Measurements from ENCODE around the gene MAPK10.

MAPK10 gene

GRCh38 chr4:85955620-85956292 is 404.1 kb downstream of the MAPK10 start:
- H3K4me2 ChIP-seq (ENCODE audit: low read length), result no peak overlapping the region
- H3K27me3 ChIP-seq (ENCODE audit: control insufficient read depth, low read length), result peaks cover 4% of the 10 kb centered on the region; the same call in 1 of the 2 replicates
- no peaks in the 10 kb centered on the region for H3K36me3 ChIP-seq (ENCODE audit: control insufficient read depth, low read length)

GRCh38 chr4:85953651-85954018 is 406.2 kb downstream of the MAPK10 start:
- Histone ChIP-seq H4K20me1 (ENCODE audit: control insufficient read depth, insufficient read depth, low read depth, low read length) (no peaks in the 10 kb centered on the region), H3F3A (ENCODE audit: control insufficient read depth, insufficient read depth) (no peaks in the 10 kb centered on the region), H3K4me2 (ENCODE audit: low read length) (no peak overlapping the region), H3K79me2 (ENCODE audit: control insufficient read depth, low read length) (no peaks in the 10 kb centered on the region), H3K4me3 (ENCODE audit: low read length) (no peak overlapping the region), H3K27me3 (ENCODE audit: control insufficient read depth, low read length) (peaks cover 4% of the 10 kb centered on the region; the same call in 1 of the 2 replicates), H3K27ac (ENCODE audit: low read depth, low read length) (no peak overlapping the region), H3K36me3 (ENCODE audit: control insufficient read depth, low read length) (no peaks in the 10 kb centered on the region), H3K4me1 (ENCODE audit: control insufficient read depth, low read length) (no peaks in the 10 kb centered on the region), H3K9me3 (ENCODE audit: control insufficient read depth, insufficient read depth, low read length) (no peaks in the 10 kb centered on the region), H3K9me2 (replicated peaks; ENCODE audit: control insufficient read depth, low read length) (no peaks in the 10 kb centered on the region)
- TF ChIP-seq CTCF (IDR thresholded peaks at IDR 0.05; ENCODE audit: low read depth, low read length, poor library complexity, severe bottlenecking) (no peak), EZH2phosphoT487 (IDR thresholded peaks at IDR 0.05; ENCODE audit: borderline replicate concordance, low read length) (no peak)

More at GRCh38 chr4:85955620-85956292, 404.1 kb downstream of the MAPK10 start:
- Histone ChIP-seq H3K9me3 (ENCODE audit: control insufficient read depth, insufficient read depth, low read length) (no peaks in the 10 kb centered on the region), H3K4me1 (ENCODE audit: control insufficient read depth, low read length) (no peaks in the 10 kb centered on the region), H4K20me1 (ENCODE audit: control insufficient read depth, insufficient read depth, low read depth, low read length) (no peaks in the 10 kb centered on the region), H3K4me3 (ENCODE audit: low read length) (no peak overlapping the region), H3K79me2 (ENCODE audit: control insufficient read depth, low read length) (no peaks in the 10 kb centered on the region), H3F3A (ENCODE audit: control insufficient read depth, insufficient read depth) (no peaks in the 10 kb centered on the region), H3K27ac (ENCODE audit: low read depth, low read length) (no peak overlapping the region), H3K9me2 (replicated peaks; ENCODE audit: control insufficient read depth, low read length) (no peaks in the 10 kb centered on the region)
- TF ChIP-seq CTCF (IDR thresholded peaks at IDR 0.05; ENCODE audit: low read depth, low read length, poor library complexity, severe bottlenecking) (no peak), EZH2phosphoT487 (IDR thresholded peaks at IDR 0.05; ENCODE audit: borderline replicate concordance, low read length) (no peak)

- H3K27me3 ChIP-seq (ENCODE audit: control insufficient read depth, low read length), result peaks cover 4% of the 10 kb centered on the region; the same call in 1 of the 2 replicates
- H3K4me3 ChIP-seq (ENCODE audit: low read length), result no peak overlapping the region
- no peaks in the 10 kb centered on the region for H4K20me1 ChIP-seq (ENCODE audit: control insufficient read depth, insufficient read depth, low read depth, low read length)
- no peaks in the 10 kb centered on the region for H3F3A ChIP-seq (ENCODE audit: control insufficient read depth, insufficient read depth)
- H3K4me2 ChIP-seq (ENCODE audit: low read length), result no peak overlapping the region
- no peaks in the 10 kb centered on the region for H3K79me2 ChIP-seq (ENCODE audit: control insufficient read depth, low read length)
- H3K9me3 ChIP-seq (ENCODE audit: control insufficient read depth, insufficient read depth, low read length), result no peaks in the 10 kb centered on the region
- H3K36me3 ChIP-seq (ENCODE audit: control insufficient read depth, low read length), result no peaks in the 10 kb centered on the region
- no peaks in the 10 kb centered on the region for H3K4me1 ChIP-seq (ENCODE audit: control insufficient read depth, low read length)
- TF ChIP-seq EZH2phosphoT487 (IDR thresholded peaks at IDR 0.05; ENCODE audit: borderline replicate concordance, low read length) (no peak), CTCF (IDR thresholded peaks at IDR 0.05; ENCODE audit: low read depth, low read length, poor library complexity, severe bottlenecking) (no peak)
- no peak overlapping the region for H3K27ac ChIP-seq (ENCODE audit: low read depth, low read length)
- no peaks in the 10 kb centered on the region for H3K9me2 ChIP-seq (replicated peaks; ENCODE audit: control insufficient read depth, low read length)
Observed at GRCh38 chr4:85952972-85953650, 406.7 kb downstream of the MAPK10 start.
